CD4-positive, alpha-beta T cell treated with Interleukin-4 for 1 hour (primary cell): ENCODE data around the gene NFASC.

Experiments
- DNase-seq, 2 donors: peaks; one replicate each; pipeline ENCODE4 v3.0.0-alpha.2; 2020 to 2022

NFASC gene

GRCh38 chr1:204863024-204863423, 7.6 kb upstream of the NFASC start:
- no peak for DNase-seq

GRCh38 chr1:204863730-204864129, 6.9 kb upstream of the NFASC start:
- DNase-seq = no peak

- no peak for DNase-seq
Measured at GRCh38 chr1:204866051-204866596, 4.5 kb upstream of the NFASC start.

- DNase-seq = no peak
Measured at GRCh38 chr1:204867203-204867602, 3.5 kb upstream of the NFASC start.

GRCh38 chr1:204867666-204868339, 2.9 kb upstream of the NFASC start:
- no peak for DNase-seq

GRCh38 chr1:204868340-204868700, 2.3 kb upstream of the NFASC start:
- DNase-seq = no peak

GRCh38 chr1:204869097-204869496, 1.6 kb upstream of the NFASC start:
- DNase-seq = no peak

- no peak for DNase-seq
Measured at GRCh38 chr1:204871405-204872037, 859 bp downstream of the NFASC start.

GRCh38 chr1:204872262-204872881, 1.7 kb downstream of the NFASC start:
- DNase-seq = no peak

GRCh38 chr1:204873176-204873575, 2.5 kb downstream of the NFASC start:
- no peak for DNase-seq

- DNase-seq = no peak
Measured at GRCh38 chr1:204873714-204874113, 3.1 kb downstream of the NFASC start.

- no peak for DNase-seq
Measured at GRCh38 chr1:204874274-204874673, 3.6 kb downstream of the NFASC start.

GRCh38 chr1:204875255-204875654, 4.6 kb downstream of the NFASC start:
- no peak for DNase-seq

- DNase-seq = no peak
Measured at GRCh38 chr1:204878621-204879234, 8.1 kb downstream of the NFASC start.

- DNase-seq = no peak
Measured at GRCh38 chr1:204879351-204879750, 8.7 kb downstream of the NFASC start.

- no peak for DNase-seq
Measured at GRCh38 chr1:204880906-204881305, 10.2 kb downstream of the NFASC start.

GRCh38 chr1:204882479-204882878, 11.8 kb downstream of the NFASC start:
- DNase-seq = no peak

- DNase-seq = no peak
Measured at GRCh38 chr1:204883405-204883804, 12.7 kb downstream of the NFASC start.

GRCh38 chr1:204885288-204885711, 14.6 kb downstream of the NFASC start:
- DNase-seq = no peak

GRCh38 chr1:204885790-204886189, 15.1 kb downstream of the NFASC start:
- no peak for DNase-seq

- DNase-seq = no peak
Measured at GRCh38 chr1:204887846-204888245, 17.2 kb downstream of the NFASC start.

- DNase-seq = no peak
Measured at GRCh38 chr1:204888294-204888693, 17.6 kb downstream of the NFASC start.

GRCh38 chr1:204889681-204890383, 19.2 kb downstream of the NFASC start:
- no peak for DNase-seq
